Measurements from ENCODE around the gene LMO1.

LMO1 gene

DNA sequence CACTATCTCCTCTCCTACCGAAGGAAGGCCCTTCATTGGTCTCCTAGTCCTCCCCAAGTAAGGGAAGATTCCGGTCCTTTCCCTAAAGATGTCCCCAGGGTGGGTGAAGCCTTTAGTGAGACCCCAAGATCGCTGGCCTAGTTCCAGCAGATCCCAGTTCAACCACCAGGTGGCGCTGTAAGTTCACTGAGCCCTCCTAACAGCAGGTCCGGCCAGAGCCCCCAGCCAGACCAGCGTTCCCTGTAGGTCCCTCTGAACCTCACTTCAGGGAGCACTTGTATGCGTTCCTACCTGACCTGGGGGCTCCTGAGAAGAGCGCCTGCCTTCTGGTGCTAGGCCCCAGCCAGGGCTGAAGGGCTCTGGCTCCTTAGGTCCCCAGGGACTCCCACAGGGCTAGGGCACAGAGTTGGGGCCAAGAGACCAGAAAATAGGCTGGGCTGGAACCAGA, 38.1 kb downstream of the LMO1 start:
- peak; percentile 63 for DNase-seq

DNA sequence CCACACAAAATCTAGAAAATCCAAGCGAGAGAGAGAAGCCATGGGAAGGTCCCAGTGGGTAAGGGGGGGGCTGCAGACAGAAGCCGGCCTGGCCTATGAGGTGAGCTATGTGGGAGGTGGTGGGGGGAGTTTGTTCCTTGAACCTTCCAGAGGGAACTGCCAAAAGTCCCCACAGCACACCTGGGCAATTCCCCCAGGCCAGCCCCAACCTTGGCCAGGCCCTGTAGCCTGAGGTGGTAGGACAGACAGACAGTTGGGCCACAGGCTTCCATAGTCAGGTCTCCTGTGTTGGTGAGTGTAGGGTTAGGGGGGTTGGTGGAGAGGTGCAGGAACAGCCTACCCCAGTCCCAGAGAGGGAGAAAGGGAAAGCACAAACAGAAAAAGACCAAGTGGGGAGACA, 39.0 kb downstream of the LMO1 start:
- DNase-seq, result no peak

DNA sequence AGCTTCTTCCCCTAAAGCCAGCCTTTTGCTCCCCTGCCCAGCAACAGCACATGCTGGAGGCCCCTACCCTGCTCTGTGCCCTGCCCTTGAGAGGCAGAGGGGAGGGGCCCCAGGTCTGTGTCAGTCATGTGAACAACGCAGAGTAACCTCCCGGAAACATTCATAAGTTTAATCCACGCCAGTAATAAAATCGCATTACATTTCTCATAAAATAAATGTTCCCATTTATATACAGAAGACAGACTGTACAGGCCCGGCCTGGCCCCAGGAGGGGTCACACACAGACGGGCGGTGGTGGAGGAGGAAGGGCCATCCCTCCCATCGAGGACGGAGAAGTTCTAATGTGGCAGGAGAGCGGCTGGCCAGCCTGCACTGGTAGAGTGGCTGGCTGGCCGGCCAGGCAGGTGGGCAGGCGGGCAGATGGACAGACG, 39.5 kb downstream of the LMO1 start:
- no peak for DNase-seq

DNA sequence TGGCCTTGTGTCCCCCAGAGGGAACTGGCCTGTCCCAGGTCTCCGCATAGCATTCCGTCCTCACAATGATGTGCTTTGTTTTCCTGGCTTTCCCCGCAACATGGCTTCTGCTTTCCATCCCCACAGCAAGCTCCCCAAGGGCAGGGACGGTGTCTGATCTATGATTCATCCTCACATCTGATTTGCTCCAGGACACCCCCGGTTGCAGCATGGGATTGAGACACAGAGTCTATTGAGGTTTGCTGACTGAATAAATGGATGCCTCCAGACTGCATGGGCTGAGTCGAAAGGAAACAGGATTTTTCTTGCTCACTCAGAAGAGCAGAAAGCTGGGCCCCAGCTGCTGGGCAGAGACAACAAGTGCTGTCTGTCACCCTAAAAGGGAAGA, 40.2 kb downstream of the LMO1 start:
- peak; percentile 47 for DNase-seq

DNA sequence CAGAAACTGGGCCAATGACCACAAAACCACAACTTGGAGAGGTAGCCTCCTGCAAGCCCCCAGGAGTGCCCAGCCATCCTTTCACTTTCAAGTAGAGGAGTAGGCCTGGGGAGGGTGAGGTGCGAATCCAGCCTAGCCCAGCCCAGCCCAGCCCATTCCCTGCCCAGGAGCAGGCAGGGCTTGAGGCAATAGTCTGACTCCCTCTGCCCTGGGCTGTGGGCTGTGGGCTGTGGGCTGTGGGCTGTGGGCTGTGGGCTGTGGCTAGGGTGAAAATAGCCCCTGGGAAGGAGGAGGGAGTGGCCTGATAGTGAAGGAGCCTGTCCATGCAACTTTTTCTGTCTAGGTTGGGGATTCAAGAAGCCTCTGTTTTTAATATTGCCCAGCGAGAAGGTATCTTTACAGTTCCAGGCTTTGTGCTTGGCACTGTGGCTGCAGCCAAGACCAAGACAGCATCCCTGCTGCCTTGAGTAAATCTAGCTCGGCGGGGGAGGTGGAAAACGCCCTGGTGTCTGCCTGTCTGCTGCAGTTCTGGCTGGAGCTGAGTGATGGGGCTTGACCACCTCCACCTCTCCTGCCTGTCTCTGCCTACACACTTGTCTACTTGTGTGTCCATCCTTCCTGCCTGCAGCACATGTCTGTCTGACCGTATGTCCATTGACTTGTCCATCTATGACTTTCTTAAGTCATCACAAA, 40.7 kb downstream of the LMO1 start:
- DNase-seq, result peak; percentile 23

DNA sequence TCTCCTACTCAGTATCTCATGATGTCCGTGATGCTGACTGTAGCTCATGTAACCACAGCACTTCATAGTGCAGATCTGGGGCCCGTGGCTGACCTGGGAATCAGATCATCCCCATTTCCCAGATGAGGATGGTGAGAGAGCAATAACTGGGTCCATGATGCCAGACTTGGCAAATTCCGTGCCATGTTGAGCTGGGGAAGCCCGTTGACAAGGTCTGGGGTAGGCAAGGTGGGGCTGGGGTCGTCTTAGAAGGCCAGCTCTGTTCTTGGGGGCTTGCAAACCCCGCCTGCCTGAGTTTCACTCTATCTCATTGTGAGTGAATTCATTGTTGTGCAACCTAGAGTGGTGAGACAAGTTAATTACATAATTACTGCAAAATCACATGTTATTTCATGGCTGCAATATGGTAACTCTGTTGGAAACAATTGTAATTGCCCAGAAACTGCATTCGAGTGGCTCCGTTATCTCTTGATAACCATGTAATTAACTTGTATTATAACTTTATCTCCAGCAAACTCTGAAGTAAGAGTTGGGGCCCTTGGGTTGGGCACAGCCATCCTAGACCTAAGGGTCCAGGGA, 41.7 kb downstream of the LMO1 start:
- no peak for DNase-seq

DNA sequence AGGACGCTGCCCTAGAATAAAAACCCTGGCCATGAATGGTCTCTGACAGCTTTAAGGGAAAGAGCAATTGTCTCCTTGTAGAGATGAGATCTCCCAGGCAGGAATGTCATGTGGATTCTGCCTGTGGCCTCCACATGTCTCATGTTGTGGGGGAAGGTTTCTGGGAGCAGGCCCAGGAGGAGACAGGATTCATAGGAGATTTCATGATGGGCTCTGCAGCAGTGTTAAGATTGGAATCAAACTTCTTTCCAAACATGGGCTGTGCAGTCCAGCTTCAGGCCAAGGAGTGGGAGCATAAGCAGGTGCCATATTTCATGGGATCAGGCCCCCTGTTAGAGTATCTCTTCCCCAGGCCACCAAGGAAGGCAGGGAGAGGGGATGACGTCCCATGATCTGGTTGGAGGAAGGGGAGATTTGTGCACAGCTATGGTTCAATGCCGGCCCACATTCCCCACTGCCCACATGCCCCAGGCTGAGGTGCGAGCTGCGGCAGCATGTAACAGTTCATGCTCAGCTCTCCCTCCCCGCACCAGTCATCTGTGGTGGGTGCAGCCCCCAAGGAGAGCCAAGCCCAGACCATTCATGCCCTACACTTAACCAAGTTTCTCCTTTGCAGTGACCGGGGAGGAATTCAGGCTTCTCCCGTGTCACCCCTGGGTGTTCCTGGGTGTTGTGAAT, 42.5 kb downstream of the LMO1 start:
- no peak for DNase-seq

DNA sequence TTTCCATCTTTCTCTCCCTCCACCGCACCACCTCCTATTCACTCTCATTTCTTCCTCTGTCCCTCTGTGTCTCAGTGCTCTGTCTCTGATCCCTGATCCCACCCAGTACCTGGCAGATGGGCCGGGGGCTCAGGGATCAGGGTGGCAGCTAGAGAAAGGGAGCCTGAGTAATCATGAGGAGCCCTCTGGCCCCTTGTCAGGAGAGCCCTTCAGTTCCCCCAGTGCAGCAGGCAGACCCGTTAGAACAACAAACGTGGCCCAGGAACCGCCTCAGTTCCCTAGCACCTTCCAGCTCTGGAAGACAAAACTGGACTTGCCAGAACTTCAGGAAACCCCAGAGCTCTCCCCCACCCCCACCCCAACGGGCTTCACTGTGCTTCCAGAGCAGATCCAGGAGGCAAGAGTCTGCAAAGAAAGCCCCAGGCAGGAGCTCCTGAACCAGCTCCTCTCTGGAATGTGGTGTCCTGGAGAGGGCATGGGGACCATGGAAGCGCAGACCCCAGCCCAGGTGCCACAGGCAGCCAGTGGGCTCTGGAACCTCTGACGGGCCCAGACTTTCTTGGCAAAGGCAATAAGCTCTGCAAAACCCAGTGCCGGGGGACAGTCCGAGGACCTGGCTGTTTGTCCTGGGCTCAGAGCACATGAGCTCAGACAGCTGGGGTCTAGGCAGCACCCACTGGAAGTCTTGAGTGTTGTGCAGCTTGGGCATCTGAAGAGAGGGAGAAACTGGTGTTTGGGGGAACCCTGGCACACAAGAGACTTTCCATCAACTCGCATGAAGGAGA, 43.2 kb downstream of the LMO1 start:
- DNase-seq, result no peak

DNA sequence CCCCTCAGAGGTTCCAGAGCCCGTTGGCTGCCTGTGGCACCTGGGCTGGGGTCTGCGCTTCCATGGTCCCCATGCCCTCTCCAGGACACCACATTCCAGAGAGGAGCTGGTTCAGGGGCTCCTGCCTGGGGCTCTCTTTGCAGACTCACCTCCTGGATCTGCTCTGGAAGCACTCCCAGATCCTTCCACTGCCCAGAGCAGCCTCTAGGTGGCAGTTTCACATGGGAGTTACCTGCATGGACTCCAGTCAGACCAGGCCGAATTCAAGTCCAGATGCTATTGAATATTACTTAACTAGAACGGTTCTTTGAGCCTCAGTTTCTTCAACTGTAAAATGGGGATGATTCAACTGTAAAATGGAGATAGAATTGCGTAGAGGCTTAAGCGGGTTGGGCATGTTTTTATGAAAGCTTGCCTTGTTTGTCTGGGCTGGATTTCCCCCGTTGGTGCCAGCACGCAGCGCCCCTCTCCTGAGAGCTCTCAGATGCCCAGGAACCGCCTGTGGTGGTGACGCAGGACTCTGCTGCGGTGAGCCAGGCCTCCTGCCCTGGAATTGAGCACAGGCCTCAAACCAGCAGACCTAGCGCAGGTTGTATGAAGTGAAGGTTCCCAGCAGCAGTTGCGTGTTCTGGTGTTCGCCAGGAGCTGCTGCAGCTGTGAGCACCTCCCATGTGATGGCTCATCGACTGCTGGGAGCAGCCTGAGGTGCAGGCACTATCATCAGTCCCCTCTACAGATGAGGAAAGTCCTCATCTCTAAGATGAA, 44.2 kb downstream of the LMO1 start:
- peak; percentile 33 for DNase-seq

DNA sequence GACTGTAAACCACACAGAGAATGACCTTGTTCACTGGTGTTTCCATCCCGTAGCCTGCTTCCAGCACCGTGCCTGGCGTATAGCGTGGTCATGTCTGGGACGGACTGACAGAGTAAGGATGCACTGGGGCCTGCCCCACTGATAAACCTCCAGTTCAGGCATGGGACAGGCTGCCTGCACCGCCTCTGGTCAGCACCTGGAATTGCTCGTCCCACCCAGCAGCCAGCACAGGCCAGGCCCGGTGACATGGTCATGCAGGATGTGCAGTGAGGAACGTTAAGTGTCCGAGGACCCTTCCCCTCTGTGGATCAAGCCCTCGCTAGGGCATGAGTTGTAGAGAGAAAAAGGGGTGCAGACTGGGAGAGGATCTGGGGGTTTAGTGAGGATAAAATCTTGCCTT, 44.8 kb downstream of the LMO1 start:
- DNase-seq, result no peak

DNA sequence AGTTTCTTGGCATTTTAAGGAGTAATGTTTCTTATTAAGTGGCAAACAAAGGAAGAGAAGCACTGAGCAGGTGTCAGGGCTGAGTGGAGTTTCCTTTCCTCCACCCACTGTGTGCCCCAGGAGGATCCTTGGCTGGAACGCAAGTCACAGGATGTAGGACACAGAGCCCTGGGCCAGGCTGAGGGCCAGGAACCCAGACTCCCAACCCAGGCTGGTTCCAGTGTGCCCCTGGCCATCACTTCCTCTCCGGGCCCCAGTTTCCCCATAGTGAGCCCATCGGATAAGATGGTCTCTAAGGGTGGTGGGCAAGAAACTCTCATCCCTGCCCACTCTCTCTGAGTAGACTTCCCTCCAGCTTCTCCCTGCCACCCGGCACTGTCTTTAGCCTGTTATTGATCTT, 45.3 kb downstream of the LMO1 start:
- DNase-seq, result no peak

DNA sequence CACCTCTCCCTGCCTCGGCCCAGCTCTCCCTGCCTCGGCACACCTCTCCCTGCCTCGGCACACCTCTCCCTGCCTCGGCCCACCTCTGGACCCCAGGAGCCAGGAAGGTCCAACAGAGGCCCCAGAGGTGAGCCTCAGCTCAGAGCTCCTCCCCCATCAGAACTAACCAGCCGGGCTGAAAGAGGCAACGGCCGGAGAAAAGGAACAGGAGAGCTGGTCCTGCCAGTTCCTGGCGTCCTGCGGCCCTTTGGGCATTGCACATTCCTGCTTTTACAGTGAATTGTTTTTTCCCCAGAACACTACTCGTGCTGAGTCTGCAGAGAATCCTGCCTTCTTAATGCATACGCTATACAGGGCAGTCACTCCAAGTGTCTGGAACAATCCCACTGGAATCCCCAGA, 45.8 kb downstream of the LMO1 start:
- DNase-seq, result no peak

DNA sequence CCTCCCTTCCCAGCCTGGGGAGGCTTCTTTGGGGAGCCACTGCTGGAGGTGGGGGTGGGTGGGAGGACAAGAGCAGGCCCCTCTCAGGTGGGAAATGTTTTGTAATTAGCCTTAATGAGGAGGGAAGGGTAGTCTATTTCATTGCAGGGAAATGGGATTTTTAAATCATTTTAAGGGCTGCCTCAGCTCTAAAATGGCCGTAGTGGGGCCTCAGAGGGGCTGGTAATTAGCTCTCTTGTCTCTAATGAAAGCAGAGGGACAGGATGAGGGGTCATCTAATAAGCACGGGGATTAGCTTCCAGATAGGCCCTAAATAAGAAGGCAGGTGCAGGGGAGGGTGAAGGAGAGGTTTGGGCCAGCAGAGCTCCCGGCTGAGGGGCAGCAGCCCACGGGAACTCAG, 46.5 kb downstream of the LMO1 start:
- no peak for DNase-seq

DNA sequence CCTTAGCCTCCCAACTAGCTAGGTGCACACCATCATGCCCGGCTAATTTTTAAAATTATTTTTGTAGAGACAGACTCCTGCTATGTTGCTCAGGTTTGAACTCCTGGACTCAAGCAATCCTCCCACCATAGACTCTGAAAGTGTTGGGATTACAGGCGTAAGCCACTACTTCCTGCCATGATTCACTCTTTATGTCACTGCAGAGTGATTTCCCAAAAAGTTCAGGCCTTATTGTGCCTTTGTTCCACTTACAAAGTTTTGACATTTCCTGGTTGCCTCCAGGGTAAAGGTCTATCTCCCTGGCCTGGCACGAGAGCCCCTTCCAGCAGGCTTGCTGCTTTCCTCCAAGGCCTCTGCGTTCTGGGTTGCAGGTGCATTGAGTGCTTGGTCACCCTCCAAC, 50.3 kb downstream of the LMO1 start:
- no peak for DNase-seq

DNA sequence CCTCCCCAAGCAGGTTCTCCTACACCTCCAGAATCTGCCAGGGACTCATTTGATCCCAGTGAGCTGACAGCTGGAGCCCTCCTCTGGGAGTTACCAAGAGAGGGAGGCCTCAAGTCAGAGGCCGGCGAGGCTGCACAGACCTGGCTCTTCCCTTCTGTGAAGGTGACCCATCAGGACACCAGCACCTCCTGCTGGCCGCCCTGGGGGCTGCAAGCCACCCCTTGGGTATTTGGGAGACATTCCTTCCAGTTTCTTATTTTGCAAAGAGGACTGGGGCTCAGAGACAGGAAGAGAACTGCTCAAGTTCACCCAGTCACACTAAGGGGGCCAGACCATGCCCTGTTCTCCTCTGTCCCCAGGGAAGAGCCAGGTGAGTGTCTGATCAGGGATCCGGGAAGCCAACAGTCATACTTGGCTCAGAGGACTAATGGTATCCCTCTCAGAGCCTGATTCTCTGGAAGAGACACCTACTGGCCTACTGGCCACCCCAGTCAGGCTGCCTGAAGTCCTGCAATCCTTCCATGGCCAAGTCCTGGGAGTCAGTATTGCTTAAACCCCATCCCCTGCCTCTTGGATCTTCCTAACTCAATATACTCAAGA, 54.4 kb downstream of the LMO1 start:
- DNase-seq, result peak; percentile 34

DNA sequence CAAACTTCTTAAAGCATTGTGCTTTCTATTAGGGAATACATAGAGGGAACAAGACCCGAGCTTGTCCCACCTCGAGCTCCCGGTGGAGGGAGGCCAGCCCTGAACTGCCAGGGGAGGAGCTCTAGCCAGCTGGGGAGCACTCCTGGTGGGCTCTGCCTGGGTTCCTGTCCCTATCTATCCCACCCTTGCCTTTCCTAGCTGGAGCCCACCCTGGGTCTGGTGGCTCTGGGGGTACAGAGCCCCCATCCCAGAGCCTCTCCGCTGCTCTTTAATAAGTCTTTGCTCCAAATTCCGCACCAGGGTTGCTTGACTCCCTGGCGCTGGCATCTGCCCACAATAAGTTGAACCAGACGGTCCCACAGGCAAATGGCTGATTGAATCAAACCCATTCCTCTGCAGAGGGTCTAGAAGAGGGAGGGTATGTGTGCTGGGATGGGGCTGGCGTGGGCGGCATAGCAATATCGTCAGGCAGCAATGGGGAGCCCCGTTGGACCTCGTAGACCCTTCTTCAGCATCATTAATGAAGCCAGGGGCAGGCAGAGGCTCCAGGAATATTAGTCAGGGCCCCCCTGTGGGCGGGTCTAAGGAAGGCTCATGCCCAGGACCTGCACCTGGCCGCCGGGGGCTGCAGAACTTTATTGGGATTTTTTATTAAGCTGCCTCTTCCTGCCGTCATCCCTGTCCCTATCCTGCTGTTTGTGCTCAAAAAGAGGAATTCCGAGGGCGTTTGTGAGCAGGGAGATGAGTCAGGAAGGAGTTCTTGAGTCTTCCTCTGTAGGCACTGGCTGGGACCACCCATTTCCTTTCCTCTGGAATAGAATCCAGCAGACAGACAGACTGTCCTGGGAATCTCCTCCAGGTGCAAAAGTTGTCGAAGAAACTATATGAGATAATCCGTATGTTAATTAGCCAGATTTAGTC, 56.3 kb downstream of the LMO1 start:
- no peak for DNase-seq

DNA sequence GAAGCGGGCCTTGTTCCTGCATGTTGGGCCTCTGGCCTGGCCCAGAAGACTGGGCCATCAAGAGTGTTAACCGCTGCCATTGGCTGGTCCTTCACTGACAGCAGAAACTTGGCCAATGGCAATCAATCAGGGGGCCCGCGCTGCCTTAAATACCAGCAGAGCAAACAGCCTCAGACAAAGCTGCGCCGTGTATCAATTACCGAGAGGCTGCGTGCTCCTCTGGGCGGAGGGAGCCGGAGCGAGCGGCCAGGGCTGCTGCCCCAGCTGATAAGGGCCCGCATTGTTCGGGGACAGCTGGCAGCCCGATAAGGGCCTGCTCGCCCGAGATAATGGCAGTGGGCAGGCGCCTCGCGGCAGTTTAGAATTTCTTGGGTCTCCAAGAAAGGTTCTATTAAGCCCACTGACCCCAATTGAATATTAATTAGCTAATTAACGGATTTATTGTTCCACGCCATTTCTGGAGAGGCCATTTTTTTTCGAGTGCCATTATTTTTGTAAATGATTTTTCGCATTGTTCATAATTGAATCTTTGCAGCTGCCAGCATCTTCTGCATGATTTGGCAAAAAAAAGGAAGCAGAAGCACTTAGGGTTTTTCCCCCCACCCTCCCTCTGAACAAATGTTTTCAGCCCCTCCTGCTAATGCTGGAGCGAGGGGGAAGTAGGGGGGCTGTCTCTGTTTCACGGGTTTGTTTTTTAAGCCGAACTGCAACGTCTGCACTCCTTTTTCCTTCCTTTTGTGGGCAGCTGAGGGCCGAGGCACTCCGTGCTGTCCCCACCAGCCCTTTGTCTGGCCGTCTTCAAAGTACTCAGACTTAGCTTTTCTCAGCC, 57.2 kb downstream of the LMO1 start:
- no peak for DNase-seq

DNA sequence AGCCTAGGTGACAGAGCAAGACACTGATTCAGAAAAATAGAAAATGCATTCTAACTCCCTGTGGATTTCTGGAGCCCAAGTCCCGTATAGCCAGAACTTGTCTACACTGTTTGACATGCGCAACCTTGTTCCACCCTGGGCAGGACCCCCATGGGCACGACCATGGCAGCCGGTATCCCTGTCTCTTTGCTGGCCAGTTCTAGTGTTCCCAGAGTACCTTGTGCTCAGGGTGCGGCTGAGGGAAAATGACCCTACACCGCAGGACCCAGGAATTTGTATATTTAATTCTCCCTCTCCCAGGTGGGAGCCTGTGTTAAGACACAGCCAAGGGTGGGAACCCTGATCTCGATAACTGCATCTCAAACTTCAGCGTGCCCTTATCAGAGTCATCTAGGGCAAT, 58.1 kb downstream of the LMO1 start:
- DNase-seq, result no peak

DNA sequence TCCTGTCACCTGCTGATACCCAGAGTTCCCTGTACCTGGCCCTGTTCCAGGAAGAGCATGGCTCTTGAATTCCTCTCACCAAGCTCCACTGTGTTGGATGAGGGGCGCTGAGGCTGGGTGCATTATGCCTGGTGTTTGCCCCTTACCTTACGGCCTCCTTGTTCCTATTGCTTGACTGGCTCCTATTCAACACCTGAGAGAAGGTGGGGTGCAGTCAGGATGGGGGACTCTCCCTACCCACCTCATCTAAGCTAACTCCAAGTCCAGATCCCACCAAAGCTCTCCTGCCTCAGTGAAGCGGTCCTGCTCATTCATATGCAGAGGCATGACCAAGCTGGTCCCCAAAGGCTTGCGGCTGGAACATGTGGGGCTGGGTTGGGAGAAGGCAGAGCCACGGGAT, 59.1 kb downstream of the LMO1 start:
- DNase-seq, result no peak

DNA sequence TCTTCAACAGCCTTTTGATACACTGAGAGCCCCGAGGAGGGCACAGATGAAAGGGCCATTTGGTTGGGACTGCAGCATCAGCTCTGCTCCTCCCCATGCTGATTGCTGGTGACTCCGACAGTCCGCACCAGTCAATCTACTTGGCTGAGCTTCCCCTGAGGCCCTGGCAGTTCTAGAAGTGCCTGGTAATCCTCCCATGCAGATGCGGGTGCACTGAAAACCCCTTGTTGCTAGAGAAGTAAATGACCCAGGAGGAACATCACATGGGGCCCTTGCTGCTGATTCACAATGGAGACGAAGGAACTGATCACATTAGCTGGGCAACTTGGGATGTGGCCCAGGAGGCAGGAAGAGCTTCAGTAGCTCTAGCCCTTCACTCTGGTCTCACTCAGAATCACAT, 59.7 kb downstream of the LMO1 start:
- DNase-seq, result no peak

DNA sequence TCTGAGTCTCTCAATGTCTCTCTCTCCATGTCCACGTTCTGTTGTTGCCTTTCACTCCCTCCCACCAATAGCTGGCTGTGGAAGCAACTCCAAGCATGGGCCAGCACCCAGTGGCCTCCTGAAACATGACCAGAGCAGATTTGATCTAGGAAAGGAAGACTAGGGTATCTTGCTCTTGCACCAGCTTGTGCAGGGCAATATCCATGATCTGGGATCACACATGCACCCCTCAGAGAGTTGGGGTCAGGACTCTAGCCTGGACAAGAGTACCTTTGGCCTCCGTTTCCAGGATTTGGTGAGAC, 60.3 kb downstream of the LMO1 start:
- no peak for DNase-seq

Data from activated CD4-positive, alpha-beta T cell treated with anti-CD3 and anti-CD28 coated beads, Interleukin-10, Interleukin-2, amounts not matched to agents 100 ng/mL and 50 ng/mL, durations not matched to agents 16 hours and 8 hours (primary cell).